H1 (cell line): ENCODE data around the gene ASAP2. TPM values are rescaled to one million over a fixed set of nuclear protein-coding genes. Genes with fewer than 3 reads are reported as not detected.

ENCODE experiments used
- CTCF ChIA-PET: fragments of 300-600 bp; sonication (Branson Sonifier 250); formaldehyde crosslinking; loops from one replicate; lab custom pipeline; 2021; ENCODE audit not compliant: partially characterized antibody; lab: Charles Lee
- POLR2A ChIA-PET: fragments of 300-600 bp; sonication (Branson Sonifier 250); formaldehyde crosslinking; loops from one replicate; lab custom pipeline; 2021; ENCODE audit warnings: inconsistent platforms; ENCODE audit not compliant: partially characterized antibody; lab: Charles Lee
- DNase-seq, 2 experiments: peaks; one replicate each; pipeline versions ENCODE4 v3.0.0 to v3.0.0-alpha.2; 2010 to 2022; ENCODE audit warnings: low spot score in 2 of 2, low read depth in 1 of 2, mixed read lengths in 1 of 2
- FAIRE-seq: peaks from 2 replicates; lab custom pipeline; 2011; peaks lifted over from hg19 to GRCh38; lab: Jason Lieb, UNC
- H2AFZ ChIP-seq: 2 replicates; pipeline ENCODE4 v1.8.1; 2012; ENCODE audit warnings: low read length, inconsistent platforms
- H2AK5ac ChIP-seq: 2 replicates; pipeline ENCODE4 v1.6.1; 2013; ENCODE audit warnings: low read depth, low read length
- H2BK120ac ChIP-seq: replicated peaks from 2 replicates; pipeline ENCODE3; 2013; ENCODE audit warnings: low read depth, low read length, inconsistent platforms
- H2BK12ac ChIP-seq: 2 replicates; pipeline ENCODE4 v1.6.1; 2013; ENCODE audit warnings: low read depth, low read length
- H2BK15ac ChIP-seq: 2 replicates; pipeline ENCODE4 v1.6.1; 2013; ENCODE audit warnings: low read length
- H2BK20ac ChIP-seq: 2 replicates; pipeline ENCODE4 v1.6.1; 2013; ENCODE audit warnings: low read length
- H2BK5ac ChIP-seq: 2 replicates; pipeline ENCODE4 v1.6.1; 2013; ENCODE audit warnings: low read depth, low read length
- H3K14ac ChIP-seq: 2 replicates; pipeline ENCODE4 v1.6.1; 2013; ENCODE audit warnings: inconsistent platforms; ENCODE audit not compliant: insufficient read length
- H3K18ac ChIP-seq: 2 replicates; pipeline ENCODE4 v1.6.1; 2013; ENCODE audit warnings: low read length; ENCODE audit errors: extremely low read depth
- H3K23ac ChIP-seq: 2 replicates; pipeline ENCODE4 v1.6.1; 2013; ENCODE audit warnings: inconsistent platforms; ENCODE audit not compliant: insufficient read length
- H3K23me2 ChIP-seq: 2 replicates; pipeline ENCODE4 v1.6.1; 2013; ENCODE audit warnings: low read depth, low read length
- H3K27ac ChIP-seq: 2 replicates; pipeline ENCODE4 v1.6.1; 2011; ENCODE audit warnings: low read depth, low read length, inconsistent platforms
- H3K27me3 ChIP-seq, 4 experiments: replicated peaks in 1 of 4; 1 replicate in 1 of 4; 2 replicates in 3 of 4; pipeline versions ENCODE4 v1.6.1 to v1.8.1; 2011 to 2013; ENCODE audit warnings: low read length in 3 of 4, mild to moderate bottlenecking in 3 of 4, inconsistent platforms in 2 of 4, mixed read lengths in 2 of 4, moderate library complexity in 1 of 4; ENCODE audit not compliant: control insufficient read depth in 3 of 4, insufficient read depth in 3 of 4; ENCODE audit errors: extremely low read depth in 1 of 4
- H3K36me3 ChIP-seq, 4 experiments: 2 replicates each; pipeline versions ENCODE4 v1.6.1 to v1.8.1; 2011 to 2013; ENCODE audit warnings: mild to moderate bottlenecking in 4 of 4, low read length in 3 of 4, moderate library complexity in 2 of 4, control low read depth in 1 of 4, inconsistent platforms in 1 of 4; ENCODE audit not compliant: insufficient read depth in 4 of 4, control insufficient read depth in 2 of 4
- H3K4ac ChIP-seq: replicated peaks from 2 replicates; pipeline ENCODE3; 2013; ENCODE audit warnings: low read length, low read depth, mixed read lengths, inconsistent platforms; ENCODE audit not compliant: insufficient read length
- H3K4me1 ChIP-seq, 4 experiments: replicated peaks in 1 of 4; 1 replicate in 1 of 4; 2 replicates in 3 of 4; pipeline versions ENCODE4 v1.6.1 to v1.8.1; 2011 to 2013; ENCODE audit warnings: low read length in 3 of 4, inconsistent platforms in 2 of 4, mixed read lengths in 1 of 4; ENCODE audit not compliant: insufficient read depth in 4 of 4, control insufficient read depth in 3 of 4
- H3K4me2 ChIP-seq, 2 experiments: 2 replicates each; pipeline versions ENCODE4 v1.6.1 to v1.8.1; 2011 to 2013; ENCODE audit warnings: low read depth in 2 of 2, low read length in 2 of 2, control low read depth in 1 of 2, inconsistent platforms in 1 of 2, mild to moderate bottlenecking in 1 of 2; ENCODE audit not compliant: insufficient read depth in 1 of 2
- H3K4me3 ChIP-seq, 4 experiments: fragments of 200-600, 300-600 bp in 1 of 4; sonication (generic), shearing (Covaris generic), sonication (Bioruptor Twin) in 1 of 4; 2 replicates each; pipeline versions ENCODE4 v1.5.1 to v1.8.1; 2011 to 2016; ENCODE audit warnings: low read length in 4 of 4, low read depth in 3 of 4, control low read depth in 2 of 4, inconsistent platforms in 2 of 4, mild to moderate bottlenecking in 2 of 4, mixed read lengths in 1 of 4, moderate library complexity in 1 of 4; ENCODE audit not compliant: insufficient read depth in 2 of 4; ENCODE audit errors: extremely low read depth in 1 of 4
- H3K56ac ChIP-seq: replicated peaks from 2 replicates; pipeline ENCODE3; 2013; ENCODE audit warnings: low read depth, mild to moderate bottlenecking, mixed read lengths, low read length, inconsistent platforms; ENCODE audit not compliant: insufficient read length
- H3K79me1 ChIP-seq: 2 replicates; pipeline ENCODE4 v1.6.1; 2013; ENCODE audit warnings: low read depth, low read length, control low read depth
- H3K79me2 ChIP-seq, 2 experiments: 2 replicates each; pipeline versions ENCODE4 v1.6.1 to v1.8.1; 2012 to 2013; ENCODE audit warnings: low read length in 2 of 2, mild to moderate bottlenecking in 2 of 2, inconsistent platforms in 1 of 2; ENCODE audit not compliant: insufficient read depth in 2 of 2, control insufficient read depth in 1 of 2
- H3K9ac ChIP-seq, 4 experiments: replicated peaks in 1 of 4; 1 replicate in 1 of 4; 2 replicates in 3 of 4; pipeline versions ENCODE4 v1.6.1 to v1.8.1; 2011 to 2013; ENCODE audit warnings: low read depth in 3 of 4, low read length in 3 of 4, control low read depth in 2 of 4, mild to moderate bottlenecking in 2 of 4, moderate library complexity in 2 of 4, inconsistent platforms in 1 of 4; ENCODE audit errors: extremely low read depth in 1 of 4
- H3K9me3 ChIP-seq, 2 experiments: 2 replicates each; pipeline versions ENCODE4 v1.6.1 to v1.8.1; 2012 to 2013; ENCODE audit warnings: mild to moderate bottlenecking in 2 of 2, moderate library complexity in 2 of 2, control low read depth in 1 of 2, inconsistent platforms in 1 of 2, low read depth in 1 of 2, low read length in 1 of 2, mixed read lengths in 1 of 2; ENCODE audit not compliant: insufficient read depth in 2 of 2
- H4K20me1 ChIP-seq, 2 experiments: replicated peaks in 1 of 2; 2 replicates each; pipeline versions ENCODE3 to v1.8.1; 2011 to 2013; ENCODE audit warnings: inconsistent platforms in 2 of 2, low read length in 2 of 2, mild to moderate bottlenecking in 1 of 2; ENCODE audit not compliant: insufficient read depth in 2 of 2, control insufficient read depth in 1 of 2
- H4K5ac ChIP-seq: 2 replicates; pipeline ENCODE4 v1.6.1; 2013; ENCODE audit warnings: low read length, low read depth, mixed read lengths, inconsistent platforms; ENCODE audit not compliant: insufficient read length
- H4K8ac ChIP-seq: 2 replicates; pipeline ENCODE4 v1.8.0; 2013; ENCODE audit warnings: mild to moderate bottlenecking, moderate library complexity, low read length, inconsistent platforms; ENCODE audit not compliant: insufficient read depth; ENCODE audit errors: extremely low read depth
- H4K91ac ChIP-seq: replicated peaks from 2 replicates; pipeline ENCODE3; 2013; ENCODE audit warnings: low read length, mixed read lengths, inconsistent platforms; ENCODE audit not compliant: insufficient read length
- BCL11A ChIP-seq, 2 experiments: IDR thresholded peaks; one replicate each; pipeline ENCODE4 v1.6.1; 2011; ENCODE audit warnings: low read depth in 2 of 2, low read length in 2 of 2, mild to moderate bottlenecking in 2 of 2
- CBX5 ChIP-seq: fragments of 300-800, 300-1000 bp; sonication (generic); IDR thresholded peaks from 2 replicates; pipeline ENCODE4 v1.7.1; 2016; ENCODE audit warnings: antibody characterized with exemption, low read length, low read depth
- CEBPB ChIP-seq: IDR thresholded peaks from 2 replicates; pipeline ENCODE4 v1.6.1; 2012; ENCODE audit warnings: low read depth, low read length
- EGR1 ChIP-seq: IDR thresholded peaks from 2 replicates; pipeline ENCODE4 v1.6.1; 2011; ENCODE audit warnings: low read depth, low read length, borderline replicate concordance
- GABPA ChIP-seq: IDR thresholded peaks from 2 replicates; pipeline ENCODE4 v1.6.1; 2011; ENCODE audit warnings: mild to moderate bottlenecking, low read length, moderate library complexity, borderline replicate concordance; ENCODE audit not compliant: insufficient read depth
- KDM4A ChIP-seq: IDR thresholded peaks from one replicate; pipeline ENCODE4 v1.7.1; 2012; ENCODE audit warnings: low read depth, mild to moderate bottlenecking, moderate library complexity, low read length, inconsistent platforms; ENCODE audit not compliant: severe bottlenecking
- NRF1 ChIP-seq: IDR thresholded peaks from 2 replicates; pipeline ENCODE4 v1.6.1; 2011; ENCODE audit warnings: mild to moderate bottlenecking, low read depth, low read length, improper control_type of control experiment
- PHF8 ChIP-seq: fragments of 200-600 bp; sonication (generic); conservative IDR thresholded peaks from 2 replicates; pipeline ENCODE4 v1.7.1; 2012; ENCODE audit warnings: low read depth, mild to moderate bottlenecking, inconsistent platforms, low read length, moderate library complexity
- POU5F1 ChIP-seq: IDR thresholded peaks from 2 replicates; pipeline ENCODE4 v1.6.1; 2011; ENCODE audit warnings: low read depth, mild to moderate bottlenecking, low read length, moderate library complexity
- TAF7 ChIP-seq: optimal IDR thresholded peaks from 2 replicates; pipeline ENCODE3; 2011; ENCODE audit warnings: low read depth, mild to moderate bottlenecking, inconsistent platforms, low read length, moderate library complexity, borderline replicate concordance
- TEAD4 ChIP-seq: IDR thresholded peaks from 2 replicates; pipeline ENCODE4 v1.6.1; 2012; ENCODE audit warnings: low read depth, low read length, inconsistent platforms, mixed read lengths
- WGBS, 2 experiments: shearing (Covaris generic) in 1 of 2; methylation state at CpG; one replicate each; pipeline versions ENCODE4 v1.1.6 to v1.1.7; 2013 to 2015; ENCODE audit warnings: low lambda C conversion rate in 2 of 2, mixed read lengths in 2 of 2, inconsistent platforms in 1 of 2, low coverage in 1 of 2, missing lambda C conversion rate in 1 of 2; ENCODE audit not compliant: insufficient replicate concordance in 2 of 2, insufficient coverage in 1 of 2, insufficient read length in 1 of 2; ENCODE audit errors: extremely low coverage in 1 of 2, missing lambda C conversion rate in 1 of 2; 5-methylcytosine and 5-hydroxymethylcytosine counted together
- polyA plus RNA-seq, 7 experiments: library from polyadenylated mRNA; depleted of rRNA in 3 of 7; stranded (reverse) in 5 of 7; unstranded in 2 of 7; fragments of >200 nt in 5 of 7; fragments of 200-250 nt in 2 of 7; gene quantifications; 1 replicate in 5 of 7; 2 replicates in 1 of 7; 4 replicates in 1 of 7; pipeline versions ENCODE4 v1.2.1 to v1.2.3, GENCODE V29; 2011 to 2013; ENCODE audit warnings: missing spikeins in 2 of 7, mixed read lengths in 2 of 7
- total RNA-seq: library from RNA; stranded (reverse); fragmentation: NEBNext Ultra II Directional; extraction: Animal tissue kit (Norgen Biotek cat#: 25700); gene quantifications from 2 replicates; pipeline ENCODE4 v1.2.1, GENCODE V29; 2021

Gene ASAP2
- total and polyA plus RNA-seq, 2 of the 8 experiments (the other 6 are each of a cell fraction or from before 2014, with no cell fraction given), result 10.2 to 18.7 TPM

- H3K56ac ChIP-seq, result no peak overlapping the region
- no peak overlapping the region for H3K4me3 ChIP-seq
- no peak overlapping the region for H3K18ac ChIP-seq
- FAIRE-seq (no peak), DNase-seq (no peak)
- H3K79me2 ChIP-seq, result peaks cover 0 to 49% of the 10 kb centered on the region in 2 experiments; a peak in 3 of 4 replicates
- no peak overlapping the region for H4K5ac ChIP-seq
- H3K36me3 ChIP-seq, result no peaks in the 10 kb centered on the region
- H3K23me2 ChIP-seq, result no peaks in the 10 kb centered on the region
- no peak overlapping the region for H2AFZ ChIP-seq
- H3K4me1 ChIP-seq, result peaks cover 0 to 9% (median 4%) of the 10 kb centered on the region in 4 experiments; a peak in 4 of 7 replicates
- no peak overlapping the region for H2AK5ac ChIP-seq
- no peak overlapping the region for H3K14ac ChIP-seq
- POLR2A ChIA-PET, result interaction anchor here (0.7 to 1.6 kb wide), 2 partner anchors 9 to 12 kb away, joined by 4 to 8 read pairs; partner anchors contain the start of gene ASAP2
- H4K20me1 ChIP-seq, result peaks cover 20 to 21% of the 10 kb centered on the region in 2 experiments
- H2BK120ac ChIP-seq, result no peak overlapping the region
- peaks cover 0 to 13% (median 10%) of the 10 kb centered on the region in 4 experiments; a peak in 5 of 7 replicates for H3K27me3 ChIP-seq
- no peak overlapping the region for H2BK12ac ChIP-seq
- TF ChIP-seq EGR1 (no peak), GABPA (no peak), NRF1 (no peak), PHF8 (no peak), CBX5 (no peak), CEBPB (no peak), POU5F1 (no peak), KDM4A (no peak), BCL11A (IDR thresholded peaks at IDR 0.05; ENCODE audit: low read depth in 2 of 2, low read length in 2 of 2) (no peak), TEAD4 (no peak), TAF7 (no peak)
- no peak overlapping the region for H4K8ac ChIP-seq
- H3K9ac ChIP-seq, result no peak overlapping the region
- H4K91ac ChIP-seq, result no peak overlapping the region
- H3K27ac ChIP-seq, result no peak overlapping the region
- no peak overlapping the region for H3K23ac ChIP-seq
- no peak overlapping the region for H3K4ac ChIP-seq
- no peak overlapping the region for H2BK5ac ChIP-seq
- CTCF ChIA-PET, result interaction anchor here (0.7 to 1.0 kb wide), 4 partner anchors 14 to 80 kb away, joined by 4 to 5 read pairs (median 4); no protein-coding TSS in a partner anchor
- 79% methylated on average over 4 of the region's 4 CpGs; no CpG with 5 or more reads in 1 of the 2 experiments for WGBS, 2 experiments
- H3K9me3 ChIP-seq, result no peaks in the 10 kb centered on the region
- H3K79me1 ChIP-seq, result peaks cover 13% of the 10 kb centered on the region
- H3K4me2 ChIP-seq, result no peak overlapping the region
- H2BK20ac ChIP-seq, result no peak overlapping the region
- H2BK15ac ChIP-seq, result no peak overlapping the region
These were observed 12.4 kb downstream of the ASAP2 start for GRCh38 chr2:9219027-9219445.
